Uterus (tissue), 4 donors: ENCODE results near the gene QSOX2. TPM values are rescaled to one million over a fixed set of nuclear protein-coding genes. Genes with fewer than 3 reads are reported as not detected.

Experiments used
- DNase-seq, 2 donors: peaks; one replicate each; pipeline ENCODE4 v3.0.0-alpha.2; 2019 to 2020
- H3K27ac ChIP-seq, 2 donors: fragments of 200-600 bp; sonication (generic); 1 replicate in 1 of 2; 2 replicates in 1 of 2; pipeline ENCODE4 v1.5.1; 2016 to 2018
- H3K27me3 ChIP-seq, 2 donors: fragments of 200-600 bp; sonication (generic); one replicate each; pipeline ENCODE4 v1.5.1; 2018 to 2019; ENCODE audit warnings: control low read depth in 1 of 2
- H3K36me3 ChIP-seq, 2 donors: fragments of 200-600 bp; sonication (generic); one replicate each; pipeline ENCODE4 v1.5.1; 2019; ENCODE audit warnings: control low read depth in 1 of 2
- H3K4me1 ChIP-seq, 2 donors: fragments of 200-600 bp; sonication (generic); one replicate each; pipeline ENCODE4 v1.5.1; 2018 to 2019; ENCODE audit warnings: control low read depth in 1 of 2
- H3K4me3 ChIP-seq, 2 donors: fragments of 200-600 bp; sonication (generic); 1 replicate in 1 of 2; 2 replicates in 1 of 2; pipeline ENCODE4 v1.5.1; 2018 to 2019; ENCODE audit warnings: mild to moderate bottlenecking in 1 of 2
- H3K9me3 ChIP-seq, 2 donors: fragments of 200-600 bp; sonication (generic); one replicate each; pipeline ENCODE4 v1.5.1; 2019; ENCODE audit warnings: control low read depth in 1 of 2
- POLR2A ChIP-seq, 2 donors: fragments of 450-650 bp; IDR thresholded peaks; one replicate each; pipeline ENCODE4 v1.6.1; 2016; ENCODE audit warnings: antibody characterized with exemption in 2 of 2, mild to moderate bottlenecking in 1 of 2, moderate library complexity in 1 of 2
- intact Hi-C: fragments of 100-400 bp; cut with DNase I; formaldehyde crosslinking; loops from one replicate; pipeline ENCODE4 v1.15.1; 2023; ENCODE audit warnings: low total_unique reads
- total RNA-seq, 4 donors: library from RNA; depleted of rRNA in 3 of 4; stranded (reverse); fragments of >200 nt in 3 of 4; gene quantifications; one replicate each; pipeline versions ENCODE4 v1.1.0 to v1.2.4, GENCODE V29; 2014 to 2023
- TF ChIP-seq, protein P1 (sequence below), 4 experiments: fragments of 200-600 bp in 2 of 4; fragments of 450-650 bp in 2 of 4; sonication (generic) in 2 of 4; IDR thresholded peaks; one replicate each; pipeline ENCODE4 v1.5.1; 2016 to 2019; ENCODE audit warnings: antibody characterized with exemption in 4 of 4, mild to moderate bottlenecking in 2 of 4, moderate library complexity in 1 of 4
- donor health status: DM: yes; HTN: yes; CAD: no.

QSOX2 gene
- total RNA-seq, 4 donors from 2014 or later = 5.6 to 13.1 (median 9.2) TPM

DNA sequence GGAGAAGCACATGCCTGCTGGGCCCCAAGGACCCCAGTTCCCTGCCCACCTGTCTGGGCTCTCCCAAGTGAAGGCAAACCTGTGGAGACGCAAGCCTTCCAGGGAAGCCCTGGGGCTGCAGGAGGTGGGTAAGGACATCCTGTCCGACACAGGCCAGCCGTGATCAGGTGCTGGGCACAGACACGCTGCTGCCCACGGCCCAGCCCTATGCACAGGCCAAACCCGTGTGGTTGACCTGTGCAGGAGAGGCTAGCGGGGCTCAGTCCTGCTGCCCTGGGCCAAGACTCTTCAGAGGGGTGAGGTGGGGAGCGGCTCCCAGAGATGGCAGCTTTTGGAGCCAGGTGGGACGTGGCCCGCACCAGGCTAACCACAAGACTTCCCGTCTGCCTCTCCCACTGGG is 55.0 kb downstream of the QSOX2 start:
- H3K36me3 ChIP-seq = no peaks in the 10 kb centered on the region
- peaks cover 0 to 25% of the 10 kb centered on the region in 2 donors for H3K27me3 ChIP-seq
- intact Hi-C loops = no loop called here
- H3K4me1 ChIP-seq = peaks cover 0 to 4% of the 10 kb centered on the region in 2 donors
- H3K27ac ChIP-seq = no peak overlapping the region
- no peak overlapping the region for H3K4me3 ChIP-seq
- TF ChIP-seq, protein P1, sequence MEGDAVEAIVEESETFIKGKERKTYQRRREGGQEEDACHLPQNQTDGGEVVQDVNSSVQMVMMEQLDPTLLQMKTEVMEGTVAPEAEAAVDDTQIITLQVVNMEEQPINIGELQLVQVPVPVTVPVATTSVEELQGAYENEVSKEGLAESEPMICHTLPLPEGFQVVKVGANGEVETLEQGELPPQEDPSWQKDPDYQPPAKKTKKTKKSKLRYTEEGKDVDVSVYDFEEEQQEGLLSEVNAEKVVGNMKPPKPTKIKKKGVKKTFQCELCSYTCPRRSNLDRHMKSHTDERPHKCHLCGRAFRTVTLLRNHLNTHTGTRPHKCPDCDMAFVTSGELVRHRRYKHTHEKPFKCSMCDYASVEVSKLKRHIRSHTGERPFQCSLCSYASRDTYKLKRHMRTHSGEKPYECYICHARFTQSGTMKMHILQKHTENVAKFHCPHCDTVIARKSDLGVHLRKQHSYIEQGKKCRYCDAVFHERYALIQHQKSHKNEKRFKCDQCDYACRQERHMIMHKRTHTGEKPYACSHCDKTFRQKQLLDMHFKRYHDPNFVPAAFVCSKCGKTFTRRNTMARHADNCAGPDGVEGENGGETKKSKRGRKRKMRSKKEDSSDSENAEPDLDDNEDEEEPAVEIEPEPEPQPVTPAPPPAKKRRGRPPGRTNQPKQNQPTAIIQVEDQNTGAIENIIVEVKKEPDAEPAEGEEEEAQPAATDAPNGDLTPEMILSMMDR (IDR thresholded peaks at IDR 0.05) = no peak
- TF ChIP-seq POLR2A (IDR thresholded peaks at IDR 0.05) = no peak
- no peak for DNase-seq
- H3K9me3 ChIP-seq = no peaks in the 10 kb centered on the region

DNA sequence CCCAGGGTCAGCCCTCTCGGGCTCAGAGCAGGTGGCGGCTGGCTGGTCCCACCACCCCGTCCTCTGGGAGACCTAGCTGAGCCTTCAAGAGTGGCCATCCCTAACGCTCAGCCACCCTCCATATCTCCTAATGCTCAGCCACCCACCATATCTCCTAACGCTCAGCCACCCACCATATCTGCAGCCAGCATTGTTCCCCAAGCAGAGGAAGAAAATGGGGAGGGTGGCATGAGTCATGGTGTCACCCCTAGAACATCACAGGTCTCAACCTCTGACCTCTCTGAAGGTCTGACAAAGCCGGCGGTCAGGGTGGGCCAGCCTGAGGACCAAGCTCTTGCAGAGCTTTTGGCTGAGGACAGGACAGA is 55.4 kb downstream of the QSOX2 start:
- Histone ChIP-seq H3K4me1 (peaks cover 0 to 4% of the 10 kb centered on the region in 2 donors), H3K36me3 (no peaks in the 10 kb centered on the region), H3K9me3 (no peaks in the 10 kb centered on the region), H3K27me3 (peaks cover 0 to 21% of the 10 kb centered on the region in 2 donors), H3K27ac (no peak overlapping the region), H3K4me3 (no peak overlapping the region)
- intact Hi-C loops = no loop called here
- TF ChIP-seq, protein P1 (IDR thresholded peaks at IDR 0.05) = no peak
- TF ChIP-seq POLR2A (IDR thresholded peaks at IDR 0.05) = no peak
- DNase-seq = no peak

DNA sequence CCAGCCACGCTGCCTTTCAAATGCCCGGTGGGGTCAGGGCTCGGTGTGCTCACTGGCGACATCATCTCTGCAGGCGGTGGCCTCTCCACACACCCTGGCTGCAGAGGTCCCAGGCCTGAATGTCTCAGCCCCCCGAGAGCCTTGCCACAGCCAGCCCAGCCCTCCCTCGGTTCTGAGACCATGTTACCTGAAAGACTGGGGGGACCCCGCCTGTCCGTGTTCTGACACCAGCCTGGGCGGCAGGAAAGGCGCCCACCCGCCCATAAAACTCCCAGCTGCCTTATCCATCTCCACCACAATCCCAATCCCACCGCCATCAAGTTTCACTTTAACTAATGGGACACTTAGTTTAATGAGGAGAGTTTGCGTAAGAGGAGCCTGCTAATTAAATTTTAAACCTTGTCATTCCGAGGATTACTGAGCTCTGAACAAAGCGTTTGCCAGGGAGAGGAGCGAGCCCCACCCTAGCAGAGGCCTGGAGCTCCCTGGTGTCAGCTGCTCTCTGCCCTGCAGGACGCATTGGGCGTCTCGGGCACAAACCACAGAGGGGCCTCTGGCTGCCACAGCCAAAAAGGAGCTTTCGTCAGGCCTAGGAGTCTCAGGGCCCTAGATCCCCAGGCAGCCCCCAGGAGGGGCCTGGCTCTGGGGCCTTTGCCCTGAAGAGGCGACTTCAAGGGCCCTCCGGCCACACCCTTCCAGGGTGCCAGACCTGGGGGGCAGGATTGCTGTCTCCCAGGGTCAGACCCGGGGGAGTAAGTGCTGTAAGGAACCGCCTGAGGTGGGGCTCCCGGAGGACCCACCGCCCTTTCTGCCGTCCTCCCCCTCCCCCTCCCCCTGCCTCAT is 56.0 kb downstream of the QSOX2 start:
- Histone ChIP-seq H3K9me3 (no peaks in the 10 kb centered on the region), H3K4me3 (no peak overlapping the region), H3K4me1 (peaks cover 0 to 4% of the 10 kb centered on the region in 2 donors), H3K27ac (no peak overlapping the region), H3K36me3 (no peaks in the 10 kb centered on the region), H3K27me3 (peaks cover 0 to 21% of the 10 kb centered on the region in 2 donors)
- no peak for DNase-seq
- intact Hi-C loops = no loop called here
- TF ChIP-seq POLR2A (IDR thresholded peaks at IDR 0.05) = no peak
- TF ChIP-seq, protein P1 (IDR thresholded peaks at IDR 0.05) = no peak

DNA sequence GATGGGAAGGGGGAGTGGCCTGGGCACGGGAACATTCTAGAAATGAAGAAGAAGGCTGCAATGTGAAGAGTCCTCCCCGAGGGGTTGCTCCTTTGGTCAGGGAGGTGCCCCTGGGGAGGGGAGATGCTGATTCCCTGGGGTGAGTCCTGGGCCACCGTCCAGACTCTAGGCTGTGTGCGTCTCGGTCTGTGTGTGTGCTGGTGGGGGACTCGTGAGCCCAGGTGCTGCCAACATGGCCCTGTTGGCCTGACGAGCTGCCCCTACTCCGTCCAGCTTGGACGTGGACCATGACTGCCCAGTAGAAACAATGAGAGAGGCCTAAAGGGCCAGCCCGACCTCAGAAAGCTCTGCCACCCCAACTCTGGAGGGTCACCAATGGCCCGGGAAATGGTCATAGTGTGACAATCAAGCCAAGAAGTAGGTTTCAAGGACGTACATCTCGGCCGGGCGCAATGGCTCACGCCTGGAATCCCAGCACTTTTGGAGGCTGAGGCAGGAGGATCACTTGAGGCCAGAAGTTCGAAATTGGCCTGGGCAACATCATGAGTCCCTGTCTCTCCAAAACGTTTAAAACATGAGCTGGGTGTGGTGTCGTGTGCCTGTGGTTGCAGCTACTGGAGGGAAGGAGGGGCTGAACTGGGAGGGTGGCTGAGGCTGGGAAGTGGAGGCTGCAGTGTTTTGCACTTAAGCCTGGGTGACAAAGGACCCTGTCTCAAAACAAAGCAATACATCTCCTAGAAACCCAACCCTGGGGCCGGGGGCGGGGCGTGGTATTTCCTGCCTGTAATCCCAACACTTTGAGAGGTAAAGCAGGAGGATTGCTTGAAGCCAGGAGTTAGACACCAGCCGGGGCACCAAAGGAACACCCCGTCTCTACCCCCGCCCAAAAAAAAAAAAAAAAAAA is 57.7 kb downstream of the QSOX2 start:
- Histone ChIP-seq H3K27me3 (peaks cover 0 to 15% of the 10 kb centered on the region in 2 donors), H3K27ac (no peak overlapping the region), H3K9me3 (no peaks in the 10 kb centered on the region), H3K4me3 (no peak overlapping the region), H3K36me3 (no peaks in the 10 kb centered on the region), H3K4me1 (peaks cover 0 to 4% of the 10 kb centered on the region in 2 donors)
- intact Hi-C loops = no loop called here
- TF ChIP-seq POLR2A (IDR thresholded peaks at IDR 0.05) = no peak
- TF ChIP-seq, protein P1 (IDR thresholded peaks at IDR 0.05) = no peak
- DNase-seq = no peak

DNA sequence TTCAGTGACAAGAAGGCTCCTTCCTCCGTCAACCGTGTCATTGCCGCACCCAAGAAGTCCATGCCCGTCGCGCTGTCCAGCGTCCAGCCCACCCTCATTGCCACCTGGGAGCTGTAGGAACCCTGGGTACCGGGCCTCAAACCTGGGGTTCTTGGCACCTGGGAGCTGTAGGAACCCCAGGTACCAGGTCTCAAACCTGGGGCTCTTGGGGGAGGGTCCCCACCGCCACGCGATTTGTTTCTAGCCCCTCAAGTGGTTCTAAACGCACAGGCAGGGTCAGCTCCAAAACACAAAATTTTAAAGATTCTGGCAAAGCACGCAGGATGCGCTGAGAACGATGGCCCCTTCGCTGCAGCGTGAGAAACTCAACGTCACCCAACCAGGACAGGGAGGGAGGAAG is 58.4 kb downstream of the QSOX2 start:
- H3K27me3 ChIP-seq = peaks cover 0 to 8% of the 10 kb centered on the region in 2 donors
- H3K36me3 ChIP-seq = no peaks in the 10 kb centered on the region
- no peak overlapping the region for H3K4me3 ChIP-seq
- no peaks in the 10 kb centered on the region for H3K9me3 ChIP-seq
- TF ChIP-seq POLR2A (IDR thresholded peaks at IDR 0.05) = no peak
- TF ChIP-seq, protein P1 (IDR thresholded peaks at IDR 0.05) = no peak
- intact Hi-C loops = no loop called here
- H3K4me1 ChIP-seq = no peaks in the 10 kb centered on the region
- no peak for DNase-seq
- H3K27ac ChIP-seq = no peak overlapping the region
